Measurements from ENCODE around the gene YPEL5.

The YPEL5 gene

GRCh38 chr2:30208453-30208852 is 61.6 kb downstream of the YPEL5 start:
- DNase-seq = peak; percentile 62

GRCh38 chr2:30209227-30209626 is 62.4 kb downstream of the YPEL5 start:
- DNase-seq = no peak

All from NCI-H1694 (cell line).